ENCODE data around the gene RPS2. TPM values are rescaled to one million over a fixed set of nuclear protein-coding genes. Genes with fewer than 3 reads are reported as not detected.

Gene RPS2
- total RNA-seq, 4 donors from 2014 or later: 1,591 to 3,468 (median 1,745) TPM

DNA sequence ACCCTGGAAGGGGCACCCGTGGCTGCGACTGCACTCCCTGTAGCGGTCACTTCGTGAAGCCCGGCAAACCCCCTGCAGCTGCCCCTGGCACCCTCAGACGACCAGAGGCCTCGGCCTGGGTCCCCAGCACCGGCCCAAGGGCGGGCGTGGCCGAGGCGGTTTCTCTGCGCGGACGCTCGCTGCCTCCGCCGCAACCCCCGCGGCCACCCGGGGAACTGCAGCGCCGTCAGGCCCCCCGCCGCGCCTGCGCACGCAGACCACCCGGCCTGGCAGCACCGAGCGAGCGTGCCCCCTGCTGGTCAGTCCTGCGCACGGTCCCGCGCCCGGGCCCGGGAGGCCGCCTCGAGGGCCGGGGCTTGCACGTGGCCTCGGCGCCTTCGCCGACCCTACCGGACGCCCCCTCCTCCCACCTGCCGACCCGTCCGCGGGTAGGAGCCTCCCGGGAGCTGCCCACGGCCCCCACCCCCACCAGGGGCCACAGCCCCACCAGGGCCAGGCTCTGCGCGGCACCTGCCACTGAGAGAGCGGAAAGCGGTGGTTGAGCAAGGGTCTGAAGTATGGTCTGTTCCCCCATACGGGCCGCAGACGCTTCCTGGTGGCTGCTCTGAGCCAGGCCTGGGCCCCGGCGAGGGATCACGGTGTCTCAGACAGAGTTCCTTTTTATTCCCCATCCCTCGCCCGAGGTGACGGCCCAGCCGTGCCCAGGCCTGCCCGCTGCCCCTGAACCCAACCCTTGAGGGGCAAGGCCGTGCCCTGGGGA is 34.9 kb downstream of the RPS2 start:
- Histone ChIP-seq H3K36me3 (no peaks in the 10 kb centered on the region), H3K27me3 (peaks cover 0 to 13% of the 10 kb centered on the region in 2 donors), H3K9me3 (no peaks in the 10 kb centered on the region), H3K27ac (peak overlapping the region; percentile 22 to 86 (median 79)), H3K4me1 (peaks cover 0 to 12% (median 4%) of the 10 kb centered on the region in 4 donors), H3K4me3 (peak overlapping the region; percentile 55 to 83 (median 74))
- TF ChIP-seq EP300 (IDR thresholded peaks at IDR 0.05): no peak
- TF ChIP-seq POLR2A (IDR thresholded peaks at IDR 0.05): no peak
- TF ChIP-seq, protein P1, sequence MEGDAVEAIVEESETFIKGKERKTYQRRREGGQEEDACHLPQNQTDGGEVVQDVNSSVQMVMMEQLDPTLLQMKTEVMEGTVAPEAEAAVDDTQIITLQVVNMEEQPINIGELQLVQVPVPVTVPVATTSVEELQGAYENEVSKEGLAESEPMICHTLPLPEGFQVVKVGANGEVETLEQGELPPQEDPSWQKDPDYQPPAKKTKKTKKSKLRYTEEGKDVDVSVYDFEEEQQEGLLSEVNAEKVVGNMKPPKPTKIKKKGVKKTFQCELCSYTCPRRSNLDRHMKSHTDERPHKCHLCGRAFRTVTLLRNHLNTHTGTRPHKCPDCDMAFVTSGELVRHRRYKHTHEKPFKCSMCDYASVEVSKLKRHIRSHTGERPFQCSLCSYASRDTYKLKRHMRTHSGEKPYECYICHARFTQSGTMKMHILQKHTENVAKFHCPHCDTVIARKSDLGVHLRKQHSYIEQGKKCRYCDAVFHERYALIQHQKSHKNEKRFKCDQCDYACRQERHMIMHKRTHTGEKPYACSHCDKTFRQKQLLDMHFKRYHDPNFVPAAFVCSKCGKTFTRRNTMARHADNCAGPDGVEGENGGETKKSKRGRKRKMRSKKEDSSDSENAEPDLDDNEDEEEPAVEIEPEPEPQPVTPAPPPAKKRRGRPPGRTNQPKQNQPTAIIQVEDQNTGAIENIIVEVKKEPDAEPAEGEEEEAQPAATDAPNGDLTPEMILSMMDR (IDR thresholded peaks at IDR 0.05): peak; percentile 100
- 5 to 16% methylated on average over 29 to 55 of the region's 70 CpGs for WGBS, 2 donors
- DNase-seq (ENCODE audit: low spot score in 2 of 2): peak; percentile 78 to 83

DNA sequence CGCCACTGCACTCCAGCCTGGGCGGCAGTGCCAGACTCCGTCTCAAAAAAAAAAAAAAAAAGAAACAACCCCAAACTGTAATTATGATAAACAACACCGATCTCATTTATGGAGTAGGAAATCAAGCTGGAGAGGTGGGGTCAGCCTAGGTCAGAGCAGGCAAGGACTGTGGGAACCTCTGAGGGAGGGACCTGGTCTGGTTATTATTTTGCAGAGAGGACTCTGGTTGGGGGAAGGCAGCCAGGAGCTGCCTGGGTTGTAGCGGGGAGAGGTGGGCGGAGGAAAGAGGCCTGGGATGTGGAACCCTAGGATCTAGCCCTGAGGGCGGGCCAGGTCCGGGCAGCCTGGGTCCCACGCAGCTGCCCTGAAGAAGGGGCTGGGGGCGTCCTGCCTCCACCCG is 35.5 kb downstream of the RPS2 start:
- no peak for DNase-seq (ENCODE audit: low spot score in 2 of 2)
- TF ChIP-seq, protein P1 (IDR thresholded peaks at IDR 0.05): no peak
- no peak for TF ChIP-seq EP300 (IDR thresholded peaks at IDR 0.05)
- TF ChIP-seq POLR2A (IDR thresholded peaks at IDR 0.05): no peak
- no peaks in the 10 kb centered on the region for H3K9me3 ChIP-seq
- H3K4me1 ChIP-seq: peaks cover 0 to 12% (median 4%) of the 10 kb centered on the region in 4 donors
- WGBS, 2 donors: 11 to 16% methylated on average over 9 of the region's 11 CpGs
- no peaks in the 10 kb centered on the region for H3K36me3 ChIP-seq
- peaks cover 0 to 19% of the 10 kb centered on the region in 2 donors for H3K27me3 ChIP-seq
- H3K4me3 ChIP-seq: peak overlapping the region; percentile 55 to 83 (median 74)
- H3K27ac ChIP-seq: peak overlapping the region; percentile 22 to 86 (median 79)

DNA sequence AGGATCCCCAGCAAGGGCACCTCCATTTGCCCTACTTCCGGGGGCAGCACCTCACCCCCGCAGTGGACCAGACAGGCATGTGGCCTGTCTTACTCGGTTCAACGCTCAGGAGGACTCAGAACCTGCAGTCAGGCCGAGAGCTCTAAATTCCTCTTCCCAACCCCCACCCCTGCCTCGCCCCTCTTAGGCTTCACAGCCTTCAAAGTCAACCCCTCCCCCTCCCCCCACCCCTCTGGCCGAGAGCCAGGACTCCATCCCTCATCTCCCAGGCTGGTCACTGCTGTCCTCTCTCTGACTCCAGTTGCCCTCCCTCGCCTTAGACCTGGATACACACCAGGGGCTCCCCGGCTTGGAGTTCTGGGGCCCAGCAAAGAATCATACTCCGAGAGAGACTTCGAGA is 38.4 kb downstream of the RPS2 start:
- Histone ChIP-seq H3K27ac (no peak overlapping the region), H3K4me1 (peaks cover 0 to 21% (median 4%) of the 10 kb centered on the region in 4 donors), H3K9me3 (no peaks in the 10 kb centered on the region), H3K4me3 (no peak overlapping the region), H3K27me3 (peaks cover 0 to 40% of the 10 kb centered on the region in 2 donors), H3K36me3 (no peaks in the 10 kb centered on the region)
- no peak for TF ChIP-seq POLR2A (IDR thresholded peaks at IDR 0.05)
- TF ChIP-seq, protein P1 (IDR thresholded peaks at IDR 0.05): no peak
- TF ChIP-seq EP300 (IDR thresholded peaks at IDR 0.05): no peak
- DNase-seq (ENCODE audit: low spot score in 2 of 2): no peak
- WGBS, 2 donors: 48 to 53% methylated on average over 10 to 11 of the region's 11 CpGs

DNA sequence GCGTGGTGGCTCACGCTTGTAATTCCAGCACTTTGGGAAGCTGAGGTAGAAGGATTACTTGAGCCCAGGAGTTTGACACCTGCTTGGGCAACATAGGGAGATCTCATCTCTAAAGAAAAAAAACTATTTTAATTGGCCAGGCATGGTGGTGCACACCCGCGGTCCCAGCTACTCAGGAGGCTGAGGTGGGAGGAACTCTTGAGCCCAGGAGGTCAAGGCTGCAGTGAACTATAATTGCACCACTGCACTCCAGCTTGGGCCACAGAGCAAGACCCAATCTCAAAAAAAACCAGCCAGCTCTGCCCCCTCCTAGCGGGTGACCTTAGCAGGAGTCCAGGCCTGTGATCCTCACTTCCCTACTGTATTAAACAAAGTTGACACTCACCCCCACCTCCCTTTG is 40.5 kb downstream of the RPS2 start:
- WGBS, 2 donors: 60 to 68% methylated on average over 5 of the region's 5 CpGs

More for the DNA sequence above, 40.5 kb downstream of the RPS2 start:
- Histone ChIP-seq H3K4me3 (no peak overlapping the region), H3K4me1 (peaks cover 0 to 16% (median under 1%) of the 10 kb centered on the region in 4 donors), H3K27me3 (peaks cover 0 to 57% of the 10 kb centered on the region in 2 donors), H3K9me3 (no peaks in the 10 kb centered on the region), H3K27ac (no peak overlapping the region), H3K36me3 (no peaks in the 10 kb centered on the region)
- no peak for DNase-seq (ENCODE audit: low spot score in 2 of 2)
- TF ChIP-seq, protein P1 (IDR thresholded peaks at IDR 0.05): no peak
- TF ChIP-seq POLR2A (IDR thresholded peaks at IDR 0.05) (no peak), EP300 (IDR thresholded peaks at IDR 0.05) (no peak)
